ENCODE measurements around the gene DPF3.

DPF3 gene

GRCh38 chr14:72863216-72864006, 30.5 kb downstream of the DPF3 start:
- Histone ChIP-seq H3K4me2 (ENCODE audit: low read depth, low read length, poor library complexity, severe bottlenecking) (no peak overlapping the region), H3F3A (ENCODE audit: insufficient read depth) (no peaks in the 10 kb centered on the region), H3K79me2 (ENCODE audit: insufficient read depth, low read length) (no peaks in the 10 kb centered on the region), H3K9me2 (replicated peaks; ENCODE audit: insufficient read depth, low read length) (no peaks in the 10 kb centered on the region), H3K27me3 (ENCODE audit: low read length) (no peaks in the 10 kb centered on the region), H3K9ac (ENCODE audit: low read length) (no peak overlapping the region), H3K36me3 (ENCODE audit: low read length) (no peaks in the 10 kb centered on the region), H3K27ac (ENCODE audit: low read depth, low read length) (no peak overlapping the region), H4K20me1 (ENCODE audit: low read depth, low read length) (no peaks in the 10 kb centered on the region), H2AFZ (ENCODE audit: low read depth, low read length, severe bottlenecking) (no peak overlapping the region), H3K9me3 (ENCODE audit: insufficient read depth, low read length) (no peaks in the 10 kb centered on the region), H3K4me3 (ENCODE audit: insufficient read depth, low read length, poor library complexity, severe bottlenecking) (no peak overlapping the region)
- TF ChIP-seq CTCF (IDR thresholded peaks at IDR 0.05; ENCODE audit: insufficient read depth, low read length, poor library complexity, severe bottlenecking) (no peak), EZH2phosphoT487 (conservative IDR thresholded peaks at IDR 0.05; ENCODE audit: low read length) (no peak)

- no peaks in the 10 kb centered on the region for H3K79me2 ChIP-seq (ENCODE audit: insufficient read depth, low read length)
- no peak overlapping the region for H3K4me2 ChIP-seq (ENCODE audit: low read depth, low read length, poor library complexity, severe bottlenecking)
- no peaks in the 10 kb centered on the region for H3K9me2 ChIP-seq (replicated peaks; ENCODE audit: insufficient read depth, low read length)
- H3F3A ChIP-seq (ENCODE audit: insufficient read depth) = no peaks in the 10 kb centered on the region
- H3K27ac ChIP-seq (ENCODE audit: low read depth, low read length) = no peak overlapping the region
- H3K4me3 ChIP-seq (ENCODE audit: insufficient read depth, low read length, poor library complexity, severe bottlenecking) = no peak overlapping the region
- no peaks in the 10 kb centered on the region for H4K20me1 ChIP-seq (ENCODE audit: low read depth, low read length)
- no peaks in the 10 kb centered on the region for H3K36me3 ChIP-seq (ENCODE audit: low read length)
- no peak for TF ChIP-seq CTCF (IDR thresholded peaks at IDR 0.05; ENCODE audit: insufficient read depth, low read length, poor library complexity, severe bottlenecking)
- TF ChIP-seq EZH2phosphoT487 (conservative IDR thresholded peaks at IDR 0.05; ENCODE audit: low read length) = no peak
- no peak overlapping the region for H2AFZ ChIP-seq (ENCODE audit: low read depth, low read length, severe bottlenecking)
- H3K27me3 ChIP-seq (ENCODE audit: low read length) = no peaks in the 10 kb centered on the region
- H3K9ac ChIP-seq (ENCODE audit: low read length) = no peak overlapping the region
- H3K9me3 ChIP-seq (ENCODE audit: insufficient read depth, low read length) = no peaks in the 10 kb centered on the region
Measured at GRCh38 chr14:72856530-72857266, 37.2 kb downstream of the DPF3 start.

- Histone ChIP-seq H3K9me2 (replicated peaks; ENCODE audit: insufficient read depth, low read length) (no peaks in the 10 kb centered on the region), H2AFZ (ENCODE audit: low read depth, low read length, severe bottlenecking) (no peak overlapping the region), H3K27me3 (ENCODE audit: low read length) (no peaks in the 10 kb centered on the region), H3K27ac (ENCODE audit: low read depth, low read length) (no peak overlapping the region), H3K79me2 (ENCODE audit: insufficient read depth, low read length) (0 out of 2 replicates have a peak, but pooled peaks cover 3% of the 10 kb centered on the region), H3K4me3 (ENCODE audit: insufficient read depth, low read length, poor library complexity, severe bottlenecking) (no peak overlapping the region), H4K20me1 (ENCODE audit: low read depth, low read length) (no peaks in the 10 kb centered on the region), H3K36me3 (ENCODE audit: low read length) (no peaks in the 10 kb centered on the region), H3K4me2 (ENCODE audit: low read depth, low read length, poor library complexity, severe bottlenecking) (no peak overlapping the region), H3K9me3 (ENCODE audit: insufficient read depth, low read length) (no peaks in the 10 kb centered on the region), H3K9ac (ENCODE audit: low read length) (no peak overlapping the region), H3F3A (ENCODE audit: insufficient read depth) (no peaks in the 10 kb centered on the region)
- TF ChIP-seq EZH2phosphoT487 (conservative IDR thresholded peaks at IDR 0.05; ENCODE audit: low read length) = no peak
- TF ChIP-seq CTCF (IDR thresholded peaks at IDR 0.05; ENCODE audit: insufficient read depth, low read length, poor library complexity, severe bottlenecking) = no peak
Measured at GRCh38 chr14:72855913-72856312, 38.0 kb downstream of the DPF3 start.
